HCT116 (cell line): ENCODE data around the gene AAK1. TPM values are rescaled to one million over a fixed set of nuclear protein-coding genes. Genes with fewer than 3 reads are reported as not detected.
"Not testable (repeated sequence)": the region's sequence is repeated elsewhere in the genome, so short reads cannot be mapped to it uniquely, and the experiment has no call there.

Experiments
- ATAC-seq: fragments of 200-7000 bp; cut with Tn5 transposase; 2 replicates; pipeline ENCODE4 v1.9.1; 2020; ENCODE audit warnings: mild to moderate bottlenecking, moderate library complexity
- BruUV-seq: library from RNA; stranded (reverse); fragments of 400-500 nt; replicated peaks from 2 replicates; lab custom pipeline; 2021; lab: Mats Ljungman, UMichigan
- CTCF ChIA-PET: fragments of 300-600 bp; sonication (Branson Sonifier 250); formaldehyde crosslinking; loops from one replicate; lab custom pipeline; 2021; ENCODE audit warnings: antibody characterized with exemption; lab: Charles Lee
- POLR2A ChIA-PET: fragments of 300-600, 350-600 bp; sonication (Branson Sonifier 250); formaldehyde crosslinking; loops from one replicate; lab custom pipeline; 2021; ENCODE audit warnings: antibody characterized with exemption; lab: Charles Lee
- RAD21 ChIA-PET, 2 experiments: fragments of 300-600 bp; sonication (Branson Sonifier 250); formaldehyde crosslinking; loops; one replicate each; lab custom pipeline; 2023; ENCODE audit warnings: low total read pairs in 2 of 2; ENCODE audit not compliant: uncharacterized antibody in 2 of 2, unreplicated experiment in 2 of 2, low non-redundant PET in 1 of 2; lab: Charles Lee
- DNase-seq: peaks from one replicate; pipeline ENCODE4 v3.0.0-alpha.2; 2010; ENCODE audit warnings: low read depth, low spot score
- H2AFZ ChIP-seq: fragments of 200-600 bp; shearing (Covaris generic), sonication (generic); 2 replicates; pipeline ENCODE4 v1.6.1; 2017; ENCODE audit warnings: low read depth, mixed run types, mixed read lengths, antibody characterized with exemption, low read length; ENCODE audit not compliant: poor library complexity, severe bottlenecking
- H3K27ac ChIP-seq: 2 replicates; pipeline ENCODE4 v1.5.1; 2012; ENCODE audit warnings: low read depth, low read length
- H3K27me3 ChIP-seq: fragments of 200-600 bp; sonication (generic); 2 replicates; pipeline ENCODE4 v1.6.1; 2016; ENCODE audit warnings: mixed run types, low read length, mixed read lengths; ENCODE audit not compliant: insufficient read depth
- H3K36me3 ChIP-seq, 2 experiments: fragments of 200-500 bp in 1 of 2; fragments of 200-600 bp in 1 of 2; sonication (Bioruptor generic) in 1 of 2; sonication (generic) in 1 of 2; 2 replicates each; pipeline versions ENCODE4 v1.5.1 to v1.6.1; 2014 to 2016; ENCODE audit warnings: low read length in 2 of 2, inconsistent platforms in 1 of 2, mixed read lengths in 1 of 2, mixed run types in 1 of 2; ENCODE audit not compliant: insufficient read depth in 2 of 2, control insufficient read depth in 1 of 2
- H3K4me1 ChIP-seq, 2 experiments: fragments of 200-600 bp in 1 of 2; sonication (generic) in 1 of 2; 2 replicates each; pipeline versions ENCODE4 v1.5.1 to v1.6.1; 2012 to 2017; ENCODE audit warnings: low read length in 2 of 2, inconsistent platforms in 1 of 2, mild to moderate bottlenecking in 1 of 2, mixed read lengths in 1 of 2, mixed run types in 1 of 2, moderate library complexity in 1 of 2; ENCODE audit not compliant: insufficient read depth in 2 of 2, control insufficient read depth in 1 of 2
- H3K4me2 ChIP-seq: fragments of 200-600 bp; sonication (generic); 2 replicates; pipeline ENCODE4 v1.6.1; 2017; ENCODE audit warnings: mixed run types, low read length, mixed read lengths
- H3K4me3 ChIP-seq, 2 experiments: fragments of 200-600 bp in 1 of 2; sonication (generic) in 1 of 2; replicated peaks in 1 of 2; 2 replicates each; pipeline ENCODE4 v1.5.1; 2011 to 2016; ENCODE audit warnings: low read length in 2 of 2, control low read depth in 1 of 2, low read depth in 1 of 2, mild to moderate bottlenecking in 1 of 2, mixed read lengths in 1 of 2, mixed run types in 1 of 2
- H3K79me2 ChIP-seq: fragments of 200-600 bp; sonication (generic); 2 replicates; pipeline ENCODE4 v1.6.1; 2017; ENCODE audit warnings: mild to moderate bottlenecking, mixed run types, low read length, moderate library complexity, mixed read lengths; ENCODE audit not compliant: insufficient read depth
- H3K9ac ChIP-seq: fragments of 200-600 bp; sonication (generic); 2 replicates; pipeline ENCODE4 v1.6.1; 2016; ENCODE audit warnings: low read length, mixed read lengths
- H3K9me2 ChIP-seq: fragments of 200-600 bp; sonication (generic), shearing (Covaris generic); 2 replicates; pipeline ENCODE4 v1.6.1; 2017; ENCODE audit warnings: mixed run types, mild to moderate bottlenecking, moderate library complexity; ENCODE audit not compliant: insufficient read depth
- H3K9me3 ChIP-seq, 2 experiments: fragments of 200-500 bp in 1 of 2; fragments of 200-600 bp in 1 of 2; sonication (Bioruptor generic) in 1 of 2; sonication (generic) in 1 of 2; 2 replicates each; pipeline ENCODE4 v1.6.1; 2014 to 2017; ENCODE audit warnings: low read length in 2 of 2, mixed read lengths in 2 of 2, inconsistent platforms in 1 of 2, low read depth in 1 of 2, mild to moderate bottlenecking in 1 of 2, mixed run types in 1 of 2, moderate library complexity in 1 of 2; ENCODE audit not compliant: control insufficient read depth in 1 of 2, insufficient read depth in 1 of 2
- H4K20me1 ChIP-seq: fragments of 200-600 bp; sonication (generic), shearing (Covaris generic); 2 replicates; pipeline ENCODE4 v1.6.1; 2017; ENCODE audit warnings: mixed run types, mild to moderate bottlenecking, moderate library complexity; ENCODE audit not compliant: insufficient read depth
- CBX3 ChIP-seq: IDR thresholded peaks from 2 replicates; pipeline ENCODE4 v1.6.1; 2012; ENCODE audit warnings: low read depth
- CEBPB ChIP-seq: IDR thresholded peaks from 2 replicates; pipeline ENCODE4 v1.6.1; 2012; ENCODE audit warnings: low read depth
- EGR1 ChIP-seq: IDR thresholded peaks from 2 replicates; pipeline ENCODE4 v1.6.1; 2012; ENCODE audit warnings: low read depth
- ELF1 ChIP-seq: IDR thresholded peaks from 2 replicates; pipeline ENCODE4 v1.6.1; 2012; ENCODE audit warnings: low read depth, borderline replicate concordance
- EZH2phosphoT487 ChIP-seq: fragments of 200-600 bp; IDR thresholded peaks from 2 replicates; pipeline ENCODE4 v1.6.1; 2018; ENCODE audit warnings: antibody characterized with exemption, borderline replicate concordance
- FOSL1 ChIP-seq: IDR thresholded peaks from 2 replicates; pipeline ENCODE4 v1.6.1; 2012; ENCODE audit warnings: low read depth
- JUND ChIP-seq: IDR thresholded peaks from 2 replicates; pipeline ENCODE4 v1.6.1; 2012
- POLR2A ChIP-seq: IDR thresholded peaks from 2 replicates; pipeline ENCODE4 v1.7.0; 2011; ENCODE audit warnings: borderline replicate concordance; ENCODE audit not compliant: insufficient read depth, insufficient read length; ENCODE audit errors: extremely low read depth
- POLR2AphosphoS5 ChIP-seq: IDR thresholded peaks from 2 replicates; pipeline ENCODE4 v1.6.1; 2011; ENCODE audit warnings: mild to moderate bottlenecking, low read depth, low read length, moderate library complexity
- RAD21 ChIP-seq: IDR thresholded peaks from 2 replicates; pipeline ENCODE4 v1.6.1; 2012; ENCODE audit warnings: low read depth, mild to moderate bottlenecking
- SIN3A ChIP-seq: IDR thresholded peaks from 2 replicates; pipeline ENCODE4 v1.6.1; 2012; ENCODE audit warnings: low read depth
- SP1 ChIP-seq: IDR thresholded peaks from 2 replicates; pipeline ENCODE4 v1.6.1; 2012; ENCODE audit warnings: low read depth
- SRF ChIP-seq: IDR thresholded peaks from 2 replicates; pipeline ENCODE4 v1.6.1; 2012; ENCODE audit warnings: low read depth
- TCF7L2 ChIP-seq: IDR thresholded peaks from 2 replicates; pipeline ENCODE4 v1.7.0; 2011; ENCODE audit warnings: borderline replicate concordance, inconsistent platforms; ENCODE audit not compliant: insufficient read depth, insufficient read length; ENCODE audit errors: extremely low read depth
- ZFX ChIP-seq: fragments of 450-650 bp; IDR thresholded peaks from 2 replicates; pipeline ENCODE4 v1.6.1; 2017
- ZNF274 ChIP-seq: fragments of 200-500 bp; sonication (Bioruptor generic); IDR thresholded peaks from 2 replicates; pipeline ENCODE4 v1.6.1; 2014; ENCODE audit warnings: mild to moderate bottlenecking, low read depth, low read length, inconsistent platforms
- intact Hi-C: fragments of 100-400 bp; cut with micrococcal nuclease; formaldehyde crosslinking; loops from 2 replicates; pipeline ENCODE4 v1.10.0; 2022
- total RNA-seq: library from RNA; stranded (reverse); gene quantifications from one replicate; pipeline ENCODE4 v1.2.1, GENCODE V29; 2021; ENCODE audit not compliant: unreplicated experiment
- TF ChIP-seq, protein P1 (sequence below): IDR thresholded peaks from 2 replicates; pipeline ENCODE4 v1.6.1; 2012
- TF ChIP-seq, protein P2 (sequence below), 3 experiments: fragments of 200-600 bp in 1 of 3; sonication (generic) in 1 of 3; IDR thresholded peaks in 2 of 3; conservative IDR thresholded peaks in 1 of 3; 2 replicates each; pipeline ENCODE4 v1.5.1; 2012 to 2017; ENCODE audit warnings: low read depth in 2 of 3, low read length in 2 of 3, antibody characterized with exemption in 1 of 3, borderline replicate concordance in 1 of 3, control low read depth in 1 of 3, mild to moderate bottlenecking in 1 of 3, mixed read lengths in 1 of 3, mixed run types in 1 of 3, moderate library complexity in 1 of 3; ENCODE audit not compliant: insufficient read depth in 1 of 3
- TF ChIP-seq, protein P3 (sequence below): IDR thresholded peaks from 2 replicates; pipeline ENCODE4 v1.6.1; 2012; ENCODE audit warnings: low read depth
- TF ChIP-seq, protein P4 (sequence below): IDR thresholded peaks from 2 replicates; pipeline ENCODE4 v1.6.1; 2012

AAK1 gene
- total RNA-seq, 1 experiment from 2014 or later, result 32.0 TPM

DNA sequence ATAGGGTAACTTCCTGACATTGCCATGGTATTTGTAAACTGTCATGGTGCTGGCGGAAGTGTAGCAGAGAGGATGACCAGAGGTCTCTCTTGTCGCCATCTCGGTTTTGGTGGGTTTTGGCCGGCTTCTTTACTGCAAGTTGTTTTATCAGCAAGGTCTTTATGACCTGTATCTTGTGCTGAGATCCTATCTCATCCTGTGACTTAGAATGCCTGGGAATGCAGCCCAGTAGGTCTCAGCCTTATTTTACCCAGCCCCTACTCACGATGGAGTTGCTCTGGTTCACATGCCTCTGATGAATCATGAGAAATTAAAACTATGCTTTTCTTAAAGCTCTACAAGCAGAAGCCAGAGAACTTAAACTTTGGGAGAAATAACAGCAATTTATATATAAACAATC, 193.6 kb downstream of the AAK1 start:
- Histone ChIP-seq H3K27ac (no peak overlapping the region), H2AFZ (no peak overlapping the region), H3K4me2 (no peak overlapping the region), H3K27me3 (no peaks in the 10 kb centered on the region), H3K4me1 (no peaks in the 10 kb centered on the region), H3K9ac (no peak overlapping the region), H3K36me3 (no peaks in the 10 kb centered on the region), H3K9me3 (no peaks in the 10 kb centered on the region), H3K9me2 (no peaks in the 10 kb centered on the region), H4K20me1 (no peaks in the 10 kb centered on the region), H3K4me3 (no peak overlapping the region), H3K79me2 (no peaks in the 10 kb centered on the region)
- DNase-seq (no peak), ATAC-seq (no peak)
- no TSS peak for BruUV-seq
- RAD21 ChIA-PET, result no interaction called here
- POLR2A ChIA-PET, result no interaction called here
- intact Hi-C loops, result no loop called here
- TF ChIP-seq, protein P1, sequence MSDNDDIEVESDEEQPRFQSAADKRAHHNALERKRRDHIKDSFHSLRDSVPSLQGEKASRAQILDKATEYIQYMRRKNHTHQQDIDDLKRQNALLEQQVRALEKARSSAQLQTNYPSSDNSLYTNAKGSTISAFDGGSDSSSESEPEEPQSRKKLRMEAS, result no peak
- no peak for TF ChIP-seq CBX3
- TF ChIP-seq ZFX, result no peak
- TF ChIP-seq, protein P2, sequence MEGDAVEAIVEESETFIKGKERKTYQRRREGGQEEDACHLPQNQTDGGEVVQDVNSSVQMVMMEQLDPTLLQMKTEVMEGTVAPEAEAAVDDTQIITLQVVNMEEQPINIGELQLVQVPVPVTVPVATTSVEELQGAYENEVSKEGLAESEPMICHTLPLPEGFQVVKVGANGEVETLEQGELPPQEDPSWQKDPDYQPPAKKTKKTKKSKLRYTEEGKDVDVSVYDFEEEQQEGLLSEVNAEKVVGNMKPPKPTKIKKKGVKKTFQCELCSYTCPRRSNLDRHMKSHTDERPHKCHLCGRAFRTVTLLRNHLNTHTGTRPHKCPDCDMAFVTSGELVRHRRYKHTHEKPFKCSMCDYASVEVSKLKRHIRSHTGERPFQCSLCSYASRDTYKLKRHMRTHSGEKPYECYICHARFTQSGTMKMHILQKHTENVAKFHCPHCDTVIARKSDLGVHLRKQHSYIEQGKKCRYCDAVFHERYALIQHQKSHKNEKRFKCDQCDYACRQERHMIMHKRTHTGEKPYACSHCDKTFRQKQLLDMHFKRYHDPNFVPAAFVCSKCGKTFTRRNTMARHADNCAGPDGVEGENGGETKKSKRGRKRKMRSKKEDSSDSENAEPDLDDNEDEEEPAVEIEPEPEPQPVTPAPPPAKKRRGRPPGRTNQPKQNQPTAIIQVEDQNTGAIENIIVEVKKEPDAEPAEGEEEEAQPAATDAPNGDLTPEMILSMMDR (IDR thresholded peaks at IDR 0.05 in 2 of 3, conservative IDR thresholded peaks at IDR 0.05 in 1 of 3; ENCODE audit: borderline replicate concordance in 1 of 3, insufficient read depth in 1 of 3, low read depth in 2 of 3, low read length in 2 of 3), result no peak
- no peak for TF ChIP-seq ELF1
- no peak for TF ChIP-seq CEBPB
- no peak for TF ChIP-seq SP1
- no peak for TF ChIP-seq EZH2phosphoT487
- no peak for TF ChIP-seq SRF
- no peak for TF ChIP-seq POLR2A
- TF ChIP-seq TCF7L2, result no peak
- no peak for TF ChIP-seq JUND
- TF ChIP-seq FOSL1, result no peak
- no peak for TF ChIP-seq SIN3A
- TF ChIP-seq RAD21, result no peak
- TF ChIP-seq, protein P3, sequence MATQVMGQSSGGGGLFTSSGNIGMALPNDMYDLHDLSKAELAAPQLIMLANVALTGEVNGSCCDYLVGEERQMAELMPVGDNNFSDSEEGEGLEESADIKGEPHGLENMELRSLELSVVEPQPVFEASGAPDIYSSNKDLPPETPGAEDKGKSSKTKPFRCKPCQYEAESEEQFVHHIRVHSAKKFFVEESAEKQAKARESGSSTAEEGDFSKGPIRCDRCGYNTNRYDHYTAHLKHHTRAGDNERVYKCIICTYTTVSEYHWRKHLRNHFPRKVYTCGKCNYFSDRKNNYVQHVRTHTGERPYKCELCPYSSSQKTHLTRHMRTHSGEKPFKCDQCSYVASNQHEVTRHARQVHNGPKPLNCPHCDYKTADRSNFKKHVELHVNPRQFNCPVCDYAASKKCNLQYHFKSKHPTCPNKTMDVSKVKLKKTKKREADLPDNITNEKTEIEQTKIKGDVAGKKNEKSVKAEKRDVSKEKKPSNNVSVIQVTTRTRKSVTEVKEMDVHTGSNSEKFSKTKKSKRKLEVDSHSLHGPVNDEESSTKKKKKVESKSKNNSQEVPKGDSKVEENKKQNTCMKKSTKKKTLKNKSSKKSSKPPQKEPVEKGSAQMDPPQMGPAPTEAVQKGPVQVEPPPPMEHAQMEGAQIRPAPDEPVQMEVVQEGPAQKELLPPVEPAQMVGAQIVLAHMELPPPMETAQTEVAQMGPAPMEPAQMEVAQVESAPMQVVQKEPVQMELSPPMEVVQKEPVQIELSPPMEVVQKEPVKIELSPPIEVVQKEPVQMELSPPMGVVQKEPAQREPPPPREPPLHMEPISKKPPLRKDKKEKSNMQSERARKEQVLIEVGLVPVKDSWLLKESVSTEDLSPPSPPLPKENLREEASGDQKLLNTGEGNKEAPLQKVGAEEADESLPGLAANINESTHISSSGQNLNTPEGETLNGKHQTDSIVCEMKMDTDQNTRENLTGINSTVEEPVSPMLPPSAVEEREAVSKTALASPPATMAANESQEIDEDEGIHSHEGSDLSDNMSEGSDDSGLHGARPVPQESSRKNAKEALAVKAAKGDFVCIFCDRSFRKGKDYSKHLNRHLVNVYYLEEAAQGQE, result no peak
- no peak for TF ChIP-seq POLR2AphosphoS5
- no peak for TF ChIP-seq ZNF274
- no peak for TF ChIP-seq EGR1
- TF ChIP-seq, protein P4, sequence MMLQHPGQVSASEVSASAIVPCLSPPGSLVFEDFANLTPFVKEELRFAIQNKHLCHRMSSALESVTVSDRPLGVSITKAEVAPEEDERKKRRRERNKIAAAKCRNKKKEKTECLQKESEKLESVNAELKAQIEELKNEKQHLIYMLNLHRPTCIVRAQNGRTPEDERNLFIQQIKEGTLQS, result no peak
- CTCF ChIA-PET, result no interaction called here

DNA sequence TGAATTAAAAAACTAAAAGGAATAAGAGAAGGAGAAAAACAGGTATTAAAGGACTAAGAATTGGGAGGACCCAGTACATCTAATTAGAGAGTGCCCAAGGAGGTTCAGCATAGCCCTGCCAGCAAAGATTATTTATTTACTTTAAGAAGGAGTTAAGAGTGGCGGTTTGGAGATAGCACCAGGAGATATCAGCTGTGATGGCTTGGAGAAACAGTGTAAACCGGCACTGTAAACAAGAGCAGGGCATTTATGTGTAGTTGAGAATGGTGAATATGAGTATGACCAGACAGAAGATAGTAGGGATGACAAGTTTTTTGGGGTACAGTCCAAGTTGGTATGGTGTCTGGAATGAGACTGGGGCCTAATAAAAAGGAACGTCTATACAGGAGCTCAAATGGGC, 199.9 kb downstream of the AAK1 start:
- H3K4me1 ChIP-seq, H3K27ac ChIP-seq, ATAC-seq, H3K9ac ChIP-seq, POLR2A ChIA-PET, H3K9me3 ChIP-seq, H3K9me2 ChIP-seq, H3K4me3 ChIP-seq, DNase-seq, intact Hi-C loops, CTCF ChIA-PET, H4K20me1 ChIP-seq, H3K36me3 ChIP-seq, BruUV-seq, H3K4me2 ChIP-seq, H3K79me2 ChIP-seq, RAD21 ChIA-PET, H3K27me3 ChIP-seq, H2AFZ ChIP-seq: not testable (repeated sequence)
